Stromal cell of bone marrow (primary cell): Measurements from ENCODE around the gene CACNA1S.

Source experiments
- DNase-seq: peaks from one replicate; pipeline ENCODE4 v3.0.0-alpha.2; 2012; ENCODE audit warnings: low read depth

The CACNA1S gene

DNA sequence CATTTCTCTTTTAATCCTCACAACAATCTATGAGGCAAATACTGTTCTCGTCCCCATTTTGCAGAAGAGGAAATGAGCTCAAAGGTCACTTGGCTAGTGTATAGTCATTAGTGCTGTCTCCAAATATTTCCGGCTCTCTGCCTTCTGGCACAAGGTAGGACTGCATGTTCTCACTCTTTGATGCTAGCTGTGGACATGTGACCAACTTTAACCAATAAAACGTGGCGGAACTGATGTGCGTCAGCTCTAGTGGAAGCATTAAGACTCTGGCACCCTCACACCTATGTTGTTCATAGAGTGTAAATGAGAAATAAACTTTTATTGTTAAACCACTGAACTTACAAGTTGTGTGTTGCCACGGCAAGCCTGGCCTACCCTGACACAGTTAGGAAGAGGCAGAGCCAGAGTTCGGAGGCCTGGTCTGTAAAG is 83.8 kb downstream of the CACNA1S start:
- no peak for DNase-seq

- DNase-seq: no peak
Observed at GRCh38 chr1:201026836-201027235, 85.4 kb downstream of the CACNA1S start.

DNA sequence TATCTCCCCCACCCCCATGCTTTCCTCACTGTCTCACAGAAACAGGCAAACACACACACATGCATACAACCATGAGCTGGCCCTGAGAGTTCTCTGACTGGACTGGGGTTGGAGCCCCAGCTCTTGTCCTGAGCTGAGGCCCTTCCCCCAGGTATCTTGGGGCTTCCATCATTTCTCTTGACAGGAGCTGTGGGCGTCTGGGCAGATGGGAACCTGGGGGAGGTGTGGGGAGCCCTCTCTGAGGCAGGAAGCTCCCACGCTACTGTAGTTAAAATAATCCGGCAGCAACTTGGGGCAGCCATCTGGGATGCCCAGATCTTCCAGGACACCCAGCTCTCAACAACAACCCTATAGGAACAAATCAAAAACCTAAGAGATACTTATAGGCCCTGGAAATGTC is 86.0 kb downstream of the CACNA1S start:
- DNase-seq: no peak

GRCh38 chr1:201025571-201026002 is 86.6 kb downstream of the CACNA1S start:
- peak; percentile 29 for DNase-seq

- no peak for DNase-seq
Observed at GRCh38 chr1:201024625-201024998, 87.6 kb downstream of the CACNA1S start.

- no peak for DNase-seq
Observed at GRCh38 chr1:201023920-201024624, 88.2 kb downstream of the CACNA1S start.

- DNase-seq: no peak
Observed at GRCh38 chr1:201023517-201023902, 88.7 kb downstream of the CACNA1S start, which contains the start of gene KIF21B. Gene KIF21B, minus strand, starts transcription at chr1:201023714. Its CDS starts 331 bp downstream, at chr1:201023383.

DNA sequence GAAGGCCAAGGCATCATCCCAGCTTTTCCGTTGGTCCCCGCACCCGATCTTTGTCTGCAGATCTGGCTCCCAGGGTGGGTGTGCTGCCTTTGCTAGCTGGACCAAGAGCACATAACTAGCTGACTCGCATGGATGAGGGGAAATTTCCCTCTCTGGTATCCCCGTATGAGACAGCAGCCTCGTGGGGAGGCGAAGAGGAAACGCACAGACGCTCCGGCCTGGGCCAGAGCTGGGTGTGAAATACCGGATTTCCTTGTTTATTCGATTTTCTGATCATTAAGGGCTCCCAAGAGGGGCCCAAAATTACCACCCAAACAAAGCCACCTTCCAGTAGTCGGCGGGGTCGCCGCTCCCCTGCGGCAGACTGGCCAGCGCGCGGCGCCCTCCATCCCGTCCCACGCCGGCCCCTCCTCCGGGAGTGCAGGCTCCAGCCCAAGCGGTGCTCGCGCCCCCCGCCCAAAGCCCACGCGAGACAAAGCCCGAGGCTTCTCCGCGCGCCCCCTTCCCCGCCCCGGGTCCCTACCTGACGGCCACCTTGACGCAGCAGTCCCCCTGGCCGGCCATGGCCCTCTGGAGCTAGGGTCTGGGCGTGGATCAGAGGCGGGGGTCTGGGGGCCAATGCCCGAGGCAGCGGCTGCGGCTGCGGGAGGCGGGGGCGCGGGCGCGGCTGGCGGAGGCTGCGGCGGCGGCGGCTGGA is 89.3 kb downstream of the CACNA1S start:
- no peak for DNase-seq

DNA sequence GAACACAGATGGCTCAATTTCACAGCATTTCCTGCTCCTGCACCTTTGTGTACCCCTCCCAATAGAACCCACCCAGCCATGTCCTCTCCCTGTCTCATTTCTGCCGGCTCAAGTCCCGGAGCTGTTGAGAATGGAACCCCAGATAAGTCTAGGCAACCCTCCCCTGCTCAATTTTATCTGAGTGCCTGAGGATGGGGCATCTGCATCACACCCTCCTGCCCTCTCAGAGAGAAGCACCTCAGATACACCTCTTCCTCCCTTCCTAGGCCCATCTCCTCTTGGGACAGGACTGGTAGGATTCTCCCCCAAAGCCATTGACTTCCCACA is 89.8 kb downstream of the CACNA1S start:
- no peak for DNase-seq

GRCh38 chr1:201021630-201022492 is 90.4 kb downstream of the CACNA1S start:
- DNase-seq: no peak

DNA sequence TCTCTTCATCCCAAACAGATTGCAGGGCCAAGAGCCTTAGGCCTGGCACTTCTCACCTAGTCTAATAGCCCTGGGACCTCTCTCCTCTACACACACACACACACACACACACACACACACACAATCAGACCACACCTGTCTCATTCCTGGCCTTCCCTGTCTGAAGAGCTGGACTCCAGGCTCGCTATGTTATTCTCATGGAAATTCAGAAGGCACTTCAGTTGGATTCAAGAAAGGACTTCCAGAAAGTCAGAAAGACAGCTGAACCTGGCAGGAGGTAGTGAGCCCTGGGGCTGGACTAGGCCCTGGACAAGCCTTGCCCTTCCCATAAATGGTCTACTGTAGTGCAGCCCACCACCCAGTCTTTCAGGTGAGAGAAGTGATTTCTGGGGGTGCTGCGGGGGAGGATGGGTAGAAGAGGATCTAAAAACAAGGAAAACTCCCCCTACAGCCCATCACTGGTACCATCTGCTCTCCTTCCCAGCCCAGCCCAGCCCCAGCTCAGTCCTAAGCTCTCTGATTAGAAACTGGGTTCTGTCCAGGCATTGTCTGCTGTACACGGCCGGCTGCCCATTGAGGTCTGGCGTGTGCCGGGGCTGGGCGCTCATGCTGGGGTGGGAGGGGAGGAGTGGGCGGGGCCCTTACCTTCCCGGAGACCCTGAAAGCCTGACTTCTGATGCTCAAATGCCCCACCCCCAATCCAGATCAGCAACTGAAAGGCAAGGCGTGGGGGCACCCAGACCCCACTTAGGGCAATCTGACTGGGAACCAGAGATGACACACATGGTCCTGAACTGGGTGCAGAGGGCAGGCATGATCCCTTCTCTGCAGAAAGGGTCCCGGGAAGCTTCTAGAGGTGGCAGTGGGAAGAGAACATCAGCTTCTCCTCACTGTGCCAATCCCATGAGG is 91.3 kb downstream of the CACNA1S start:
- DNase-seq: no peak

- DNase-seq: no peak
Observed at GRCh38 chr1:201020040-201020591, 92.1 kb downstream of the CACNA1S start.

GRCh38 chr1:201019321-201019977 is 92.8 kb downstream of the CACNA1S start:
- DNase-seq: no peak

DNA sequence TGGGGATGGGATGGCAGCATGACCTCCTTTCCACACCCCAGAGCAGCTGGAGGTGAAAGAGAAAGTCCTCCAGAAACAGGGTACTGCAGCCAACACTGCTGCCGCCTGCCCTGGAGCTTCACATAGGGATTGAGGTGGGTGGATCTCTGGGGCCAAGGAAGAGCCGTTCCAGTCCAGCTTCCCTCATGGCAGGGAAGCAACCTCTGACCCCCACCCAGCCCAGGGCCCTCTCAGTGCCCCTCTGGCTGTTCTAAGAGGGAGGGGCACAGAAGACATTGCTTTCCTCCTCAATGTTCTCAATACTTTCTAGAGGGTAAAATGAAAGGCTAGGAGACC is 94.4 kb downstream of the CACNA1S start:
- DNase-seq: no peak

GRCh38 chr1:201016943-201017827 is 95.0 kb downstream of the CACNA1S start:
- DNase-seq: no peak

DNA sequence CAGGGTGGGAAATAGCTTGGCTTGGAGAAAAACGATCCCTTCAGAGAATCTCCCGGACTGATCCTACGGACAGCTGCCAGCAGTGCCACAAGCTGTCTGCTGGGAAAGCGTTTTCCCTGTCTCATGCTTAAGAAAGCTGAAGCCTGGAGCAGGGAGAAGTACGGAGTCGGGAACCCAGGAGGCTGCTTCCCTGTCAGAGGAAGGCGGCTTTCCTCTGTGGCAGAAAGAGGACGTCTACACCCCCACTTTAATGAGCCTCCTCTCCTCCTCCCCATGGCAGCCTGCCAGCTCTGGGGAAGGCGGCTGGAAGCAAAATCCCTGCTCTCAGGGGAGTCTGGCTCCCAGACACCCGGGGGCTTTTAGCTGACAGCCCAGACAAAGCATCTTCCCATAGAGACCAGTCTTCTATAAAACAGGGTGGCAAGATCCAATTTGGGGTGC is 96.0 kb downstream of the CACNA1S start:
- peak; percentile 10 for DNase-seq

GRCh38 chr1:201015551-201016091 is 96.6 kb downstream of the CACNA1S start:
- no peak for DNase-seq

GRCh38 chr1:201014816-201015200 is 97.4 kb downstream of the CACNA1S start:
- DNase-seq: no peak

DNA sequence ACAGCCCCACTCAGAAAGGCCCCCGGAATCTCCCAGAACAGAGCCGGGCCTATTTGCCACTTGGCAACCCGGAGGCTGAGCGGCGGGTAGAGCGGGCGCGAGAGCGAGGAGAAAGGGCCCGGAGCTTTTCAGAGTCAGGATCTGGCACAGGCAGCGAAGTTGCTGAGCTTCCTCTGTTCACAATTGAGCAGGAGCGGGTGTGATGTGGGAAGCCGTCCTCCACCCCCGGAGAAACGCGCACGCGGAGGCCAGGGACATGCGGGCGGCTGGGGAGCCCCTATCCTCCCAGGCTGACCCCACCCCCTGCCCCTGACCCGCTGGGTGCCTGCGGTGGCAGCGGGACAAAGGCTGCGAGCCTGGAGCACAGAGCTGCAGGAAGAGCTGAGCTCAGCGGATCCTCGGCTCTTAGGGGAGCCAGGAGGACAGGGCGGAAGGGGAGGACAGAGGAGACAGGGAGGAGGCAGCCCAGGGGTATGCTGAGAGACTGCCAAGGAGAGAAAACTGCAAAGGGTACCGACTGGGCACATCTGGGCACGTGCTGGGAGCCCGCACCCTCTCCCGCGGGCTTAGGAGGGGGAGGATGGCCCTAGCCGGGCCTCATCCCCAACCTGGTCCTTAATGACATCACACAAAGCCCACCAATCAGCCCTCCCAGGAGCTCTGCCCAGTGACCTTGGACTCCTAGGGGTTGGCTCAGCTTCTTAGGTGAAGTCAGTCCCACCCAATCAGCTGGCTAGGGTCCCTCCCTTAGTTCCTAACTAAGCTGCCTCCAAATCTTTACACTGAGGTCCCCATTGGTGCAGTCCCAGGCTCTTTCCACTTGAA is 98.0 kb downstream of the CACNA1S start:
- no peak for DNase-seq
